GM19099 (cell line): Measurements from ENCODE around the gene ABCA12.

Experiments used
- POLR2A ChIP-seq: IDR thresholded peaks from 3 replicates; pipeline ENCODE4 v1.6.1; 2011; ENCODE audit warnings: low read depth; ENCODE audit not compliant: insufficient read length; ENCODE audit errors: extremely low read depth

The ABCA12 gene, protein sequence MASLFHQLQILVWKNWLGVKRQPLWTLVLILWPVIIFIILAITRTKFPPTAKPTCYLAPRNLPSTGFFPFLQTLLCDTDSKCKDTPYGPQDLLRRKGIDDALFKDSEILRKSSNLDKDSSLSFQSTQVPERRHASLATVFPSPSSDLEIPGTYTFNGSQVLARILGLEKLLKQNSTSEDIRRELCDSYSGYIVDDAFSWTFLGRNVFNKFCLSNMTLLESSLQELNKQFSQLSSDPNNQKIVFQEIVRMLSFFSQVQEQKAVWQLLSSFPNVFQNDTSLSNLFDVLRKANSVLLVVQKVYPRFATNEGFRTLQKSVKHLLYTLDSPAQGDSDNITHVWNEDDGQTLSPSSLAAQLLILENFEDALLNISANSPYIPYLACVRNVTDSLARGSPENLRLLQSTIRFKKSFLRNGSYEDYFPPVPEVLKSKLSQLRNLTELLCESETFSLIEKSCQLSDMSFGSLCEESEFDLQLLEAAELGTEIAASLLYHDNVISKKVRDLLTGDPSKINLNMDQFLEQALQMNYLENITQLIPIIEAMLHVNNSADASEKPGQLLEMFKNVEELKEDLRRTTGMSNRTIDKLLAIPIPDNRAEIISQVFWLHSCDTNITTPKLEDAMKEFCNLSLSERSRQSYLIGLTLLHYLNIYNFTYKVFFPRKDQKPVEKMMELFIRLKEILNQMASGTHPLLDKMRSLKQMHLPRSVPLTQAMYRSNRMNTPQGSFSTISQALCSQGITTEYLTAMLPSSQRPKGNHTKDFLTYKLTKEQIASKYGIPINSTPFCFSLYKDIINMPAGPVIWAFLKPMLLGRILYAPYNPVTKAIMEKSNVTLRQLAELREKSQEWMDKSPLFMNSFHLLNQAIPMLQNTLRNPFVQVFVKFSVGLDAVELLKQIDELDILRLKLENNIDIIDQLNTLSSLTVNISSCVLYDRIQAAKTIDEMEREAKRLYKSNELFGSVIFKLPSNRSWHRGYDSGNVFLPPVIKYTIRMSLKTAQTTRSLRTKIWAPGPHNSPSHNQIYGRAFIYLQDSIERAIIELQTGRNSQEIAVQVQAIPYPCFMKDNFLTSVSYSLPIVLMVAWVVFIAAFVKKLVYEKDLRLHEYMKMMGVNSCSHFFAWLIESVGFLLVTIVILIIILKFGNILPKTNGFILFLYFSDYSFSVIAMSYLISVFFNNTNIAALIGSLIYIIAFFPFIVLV (N-terminal part only)

DNA sequence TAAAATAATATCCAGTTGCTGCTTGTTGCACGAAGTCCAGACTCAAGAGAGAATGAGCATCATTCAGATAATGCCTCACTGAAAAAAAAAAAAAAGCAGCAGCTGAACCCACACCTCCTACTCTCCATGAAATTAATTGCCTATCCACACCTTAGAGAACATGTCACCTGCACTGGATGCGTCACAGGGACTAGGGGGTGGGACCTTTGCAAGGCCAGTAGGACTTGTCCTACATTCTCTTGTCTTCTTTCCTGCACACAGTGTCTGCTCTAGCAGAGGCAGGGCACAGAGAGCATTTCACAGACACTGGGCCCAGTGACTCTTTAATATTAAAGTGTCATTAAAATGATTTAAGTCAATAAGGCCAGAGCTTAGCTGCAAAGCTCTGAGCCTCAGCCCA is at the start of gene ABCA12:
Gene ABCA12 (minus strand): TSS at position 148 of the 400 bp plus-strand sequence. CDS start 418 bp downstream, outside the sequence.
- no peak for TF ChIP-seq POLR2A

DNA sequence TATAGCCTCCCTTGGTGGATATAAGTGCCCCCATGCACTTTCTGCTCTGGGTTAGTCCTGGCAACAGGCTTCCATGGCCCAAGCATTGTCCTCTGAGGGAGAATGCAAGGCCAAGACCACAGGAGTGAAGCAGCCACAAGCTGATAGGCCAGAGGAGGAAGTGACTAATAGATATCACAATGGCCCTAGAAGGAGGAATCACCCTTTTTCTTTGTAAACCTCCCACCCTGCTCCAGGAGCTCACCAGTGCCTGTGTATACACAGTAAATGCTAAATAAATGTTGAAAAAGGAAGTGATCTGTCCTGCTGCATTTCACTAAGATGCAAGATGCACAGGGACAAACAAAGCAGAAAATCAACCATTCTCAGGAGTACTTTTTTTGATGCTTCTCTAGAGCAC is 49.7 kb upstream of the ABCA12 start:
- TF ChIP-seq POLR2A: no peak

DNA sequence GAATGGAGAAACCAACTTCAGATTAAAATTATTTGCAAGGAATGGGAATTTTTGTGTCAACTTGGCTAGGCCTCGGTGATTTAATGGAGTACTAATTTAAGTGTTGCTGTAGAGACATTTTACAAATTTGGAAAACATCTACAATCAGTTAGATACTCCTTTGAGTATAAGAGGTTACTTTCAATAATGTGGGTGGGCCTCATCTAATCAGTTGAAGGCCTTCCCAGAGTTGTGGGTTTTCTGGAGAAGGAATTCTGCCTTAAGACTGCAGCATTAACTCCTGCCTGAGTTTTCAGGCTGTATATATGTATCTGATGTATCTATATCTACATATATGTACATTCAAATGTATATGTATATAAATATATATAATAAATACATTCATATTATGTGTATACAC is 47.6 kb upstream of the ABCA12 start:
- TF ChIP-seq POLR2A: no peak

DNA sequence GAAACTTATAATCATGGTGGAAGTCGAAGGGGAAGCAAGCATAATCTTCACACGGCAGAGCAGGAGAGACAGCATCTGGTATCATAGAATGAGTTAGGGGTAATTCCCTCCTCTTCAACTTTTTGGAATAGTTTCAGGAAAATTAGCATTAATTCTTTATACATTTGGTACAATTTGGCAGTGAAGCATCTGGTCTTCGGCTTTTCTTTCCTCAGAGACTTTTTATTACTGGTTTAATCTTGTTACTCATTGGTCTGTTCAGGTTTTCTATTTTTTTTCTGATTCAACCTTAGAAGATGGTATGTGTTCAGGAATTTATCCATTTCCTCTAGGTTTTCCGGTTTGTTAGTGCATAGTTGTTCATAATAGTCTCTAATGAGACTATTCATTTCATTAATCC is 39.7 kb upstream of the ABCA12 start:
- TF ChIP-seq POLR2A: no peak

DNA sequence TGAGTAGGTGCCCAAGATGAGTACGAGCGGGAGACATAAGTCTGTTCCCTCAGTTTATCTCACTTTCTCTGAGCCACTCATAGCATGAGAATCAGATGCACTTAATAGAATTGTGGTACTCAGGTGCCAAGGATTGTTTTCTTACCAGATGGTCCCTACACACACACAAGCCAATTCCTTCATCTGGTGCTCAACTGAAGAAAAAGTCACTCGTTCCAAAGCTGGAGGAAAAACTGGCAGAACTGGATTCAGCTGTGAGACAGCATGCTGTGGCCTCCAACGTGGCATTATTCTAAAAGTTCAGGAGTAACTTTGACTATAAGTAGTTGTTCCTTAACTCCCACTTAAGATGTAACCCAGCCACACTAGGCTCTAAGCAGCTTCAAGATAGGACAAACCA is 33.4 kb upstream of the ABCA12 start:
- TF ChIP-seq POLR2A: no peak

DNA sequence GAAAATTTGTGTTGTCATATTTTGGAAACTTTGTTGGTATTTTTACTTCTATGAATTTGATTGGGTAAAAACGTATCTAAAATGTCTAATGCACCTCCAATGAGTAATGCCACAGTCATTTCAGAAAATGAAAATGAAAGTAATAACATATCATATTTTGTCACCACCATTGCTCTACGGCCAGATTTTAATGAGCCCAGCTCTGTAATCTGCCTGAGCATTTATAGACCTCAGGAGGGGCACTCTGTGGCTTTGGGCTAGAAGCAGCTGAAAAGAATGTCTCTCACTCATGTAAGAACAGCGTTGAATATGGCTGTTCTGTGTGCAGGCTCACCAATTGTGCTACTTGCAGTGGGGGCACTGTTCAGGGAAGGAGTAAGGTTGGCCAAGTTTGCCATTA is 32.7 kb upstream of the ABCA12 start:
- TF ChIP-seq POLR2A: no peak

DNA sequence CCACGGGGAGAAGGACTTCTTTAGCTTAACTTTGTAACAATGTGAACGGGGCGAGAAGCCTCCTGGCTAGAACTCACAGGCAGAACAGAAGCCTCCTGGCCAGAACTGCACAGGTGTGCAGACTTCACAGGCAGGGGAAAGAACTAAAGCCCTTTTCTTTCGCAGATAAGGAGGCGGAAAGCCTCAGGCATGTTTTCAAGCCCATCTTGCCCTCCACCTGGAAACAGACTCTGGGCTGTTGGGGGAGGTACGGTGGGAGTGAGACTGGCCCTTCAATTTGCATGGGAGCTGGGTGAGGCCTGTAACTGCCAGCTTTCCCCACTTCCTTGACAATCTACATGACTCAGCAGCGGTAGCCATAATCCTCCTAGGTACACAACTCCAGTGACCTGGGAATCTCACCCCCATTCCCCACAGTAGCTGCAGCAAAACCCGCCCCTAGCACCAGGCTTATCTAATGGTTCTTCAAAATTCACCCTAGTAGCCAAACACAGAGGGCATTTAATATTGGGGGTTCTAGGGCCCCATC is 22.9 kb upstream of the ABCA12 start:
- TF ChIP-seq POLR2A: no peak

DNA sequence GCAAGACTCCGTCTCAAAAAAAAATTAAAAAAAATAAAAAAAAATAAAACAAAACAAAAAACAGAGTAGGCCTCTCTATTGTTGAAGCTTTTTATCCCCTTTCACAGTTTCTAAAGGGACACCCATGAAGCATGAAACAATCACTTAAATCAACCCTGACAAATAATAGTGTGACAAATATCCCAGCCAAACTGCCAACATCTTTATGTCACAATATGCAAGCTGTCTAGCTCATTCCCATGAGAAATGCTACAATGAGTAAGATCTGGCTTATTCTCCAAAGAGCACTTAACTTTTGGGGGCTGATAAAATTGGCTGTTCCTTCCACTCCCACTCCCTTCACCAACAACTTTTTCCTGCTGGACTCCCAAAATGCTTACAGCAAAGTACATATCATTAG is 21.7 kb upstream of the ABCA12 start:
- TF ChIP-seq POLR2A: no peak

DNA sequence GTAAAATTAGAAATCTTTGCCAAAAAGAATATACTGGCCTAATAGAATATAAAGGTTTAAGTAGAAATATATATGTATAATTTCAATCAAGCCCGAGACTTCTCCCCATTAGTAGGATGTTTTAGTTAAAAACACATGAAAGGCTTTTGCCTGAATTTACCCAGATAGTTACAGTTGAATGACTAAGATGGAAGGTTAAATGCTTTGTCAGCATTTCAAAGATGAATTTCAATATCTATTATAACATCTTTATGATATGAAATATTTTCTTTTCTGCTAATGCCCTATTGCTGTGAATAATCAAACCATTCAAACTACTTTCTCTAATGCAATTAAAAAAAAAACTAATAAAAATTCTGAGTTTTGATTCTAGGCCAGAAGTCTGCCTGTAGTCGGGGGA is 18.0 kb upstream of the ABCA12 start:
- no peak for TF ChIP-seq POLR2A

DNA sequence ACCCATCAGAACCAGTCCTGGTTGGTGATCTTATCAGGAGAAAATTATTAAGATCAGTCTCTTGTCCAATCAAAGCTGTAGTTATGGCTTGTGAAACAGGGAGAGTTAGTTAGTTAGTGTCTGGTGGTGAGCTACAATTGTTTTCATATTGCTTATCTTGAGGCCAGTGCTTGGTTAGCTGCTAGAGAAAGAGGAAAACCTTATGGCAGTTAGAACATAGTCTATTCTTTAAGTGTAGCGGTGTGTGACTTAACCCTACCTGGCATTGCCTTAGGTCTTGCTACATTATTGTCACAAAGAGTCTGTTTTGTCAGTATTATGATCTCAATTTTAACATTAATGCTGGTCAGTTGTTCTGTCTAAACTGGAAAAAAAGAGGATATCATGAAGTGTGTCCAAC is 11.5 kb upstream of the ABCA12 start:
- TF ChIP-seq POLR2A: no peak

DNA sequence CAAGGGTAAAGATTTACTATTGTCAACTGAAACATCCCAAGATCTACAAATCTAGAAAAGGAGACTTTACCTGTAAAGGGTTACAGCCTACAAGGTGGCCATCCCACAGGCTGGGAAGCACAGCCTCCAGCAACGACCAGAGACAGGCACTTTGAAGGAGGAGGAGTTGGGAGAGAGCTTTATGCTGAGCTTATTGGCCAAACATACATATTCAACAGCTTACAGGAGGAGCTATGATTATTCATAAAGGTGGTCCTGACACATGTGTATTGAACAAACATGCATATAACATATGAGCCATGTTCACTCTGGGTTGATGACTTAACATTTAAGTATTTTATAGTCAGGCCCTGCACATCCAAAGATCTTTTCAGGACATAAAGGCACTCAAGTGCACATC is 11.1 kb upstream of the ABCA12 start:
- TF ChIP-seq POLR2A: no peak

DNA sequence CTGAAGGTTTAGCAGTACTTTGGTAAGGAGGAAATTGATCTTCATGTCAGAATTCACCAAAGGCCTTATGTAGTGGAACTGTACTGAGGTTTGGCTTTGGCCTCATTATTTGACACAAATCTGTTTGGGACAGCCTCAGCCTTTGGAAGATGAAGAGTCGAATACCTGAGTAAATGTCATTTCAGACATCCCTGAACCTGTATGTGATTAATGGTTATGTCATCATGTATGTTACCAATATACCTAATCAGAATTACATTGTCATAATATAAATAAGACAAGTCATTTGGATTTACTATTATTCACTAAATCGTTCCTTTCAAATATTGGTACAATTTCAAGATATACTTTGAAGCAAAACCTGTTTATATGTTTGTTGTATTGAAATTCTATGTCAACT is 10.6 kb upstream of the ABCA12 start:
- TF ChIP-seq POLR2A: no peak

DNA sequence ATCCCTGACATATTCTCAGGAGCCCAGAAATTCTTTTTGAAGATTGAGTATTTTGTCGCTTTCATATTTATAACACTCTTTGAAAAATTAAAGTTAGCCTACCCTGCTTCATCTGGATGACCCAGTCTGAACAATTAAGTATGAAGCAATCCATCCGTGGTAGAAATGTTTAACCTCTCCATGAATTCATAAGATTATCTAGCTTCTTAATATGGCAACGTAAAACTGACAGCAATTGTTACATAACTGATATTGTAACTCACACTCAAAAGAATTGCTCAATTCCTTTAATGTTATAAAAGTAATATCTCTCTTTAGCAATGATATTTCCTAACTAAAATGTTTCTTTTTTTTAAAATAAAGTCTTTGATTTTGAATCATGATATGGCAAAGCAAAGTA is 7.2 kb upstream of the ABCA12 start:
- no peak for TF ChIP-seq POLR2A

DNA sequence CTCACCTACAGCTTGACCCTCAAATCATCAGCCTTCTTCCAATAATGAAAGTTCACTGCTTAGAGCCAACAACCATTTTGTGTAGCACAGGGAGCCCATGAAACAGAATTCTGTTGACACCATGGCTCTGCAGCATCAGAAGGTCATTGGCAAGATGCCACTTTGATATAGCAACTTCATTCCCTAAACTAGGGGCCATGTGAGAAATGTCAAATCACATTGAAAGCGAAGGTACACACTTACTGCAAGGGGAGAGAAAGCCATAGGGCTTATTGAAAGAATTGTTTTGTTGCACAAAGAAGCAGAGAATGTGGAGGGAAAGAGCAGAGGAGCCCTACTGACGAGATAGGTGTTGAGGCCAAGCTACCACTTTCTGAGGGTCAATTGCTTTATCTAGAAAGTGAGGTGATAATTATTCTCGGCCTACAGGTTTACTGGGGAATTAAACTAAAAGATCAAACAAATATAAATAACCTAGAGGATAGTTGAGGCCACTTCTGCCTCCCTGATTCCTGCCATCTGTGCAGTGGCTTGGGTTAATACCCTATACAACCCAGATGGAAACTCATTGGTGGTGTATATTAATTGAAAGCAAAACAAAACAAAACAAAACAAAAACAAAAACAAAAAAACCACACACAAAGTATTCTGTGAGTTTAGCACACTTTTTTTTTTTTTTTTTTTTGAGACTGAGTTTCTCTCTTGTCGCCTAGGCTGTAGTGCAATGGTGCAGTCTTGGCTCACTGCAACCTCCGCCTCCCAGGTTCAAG is 5.9 kb upstream of the ABCA12 start:
- no peak for TF ChIP-seq POLR2A
